ACHN (cell line): Measurements from ENCODE around the gene CD151.

Experiments
- DNase-seq: peaks from one replicate; pipeline ENCODE4 v3.0.0-alpha.2; 2015
- in situ Hi-C: cut with HindIII; loops from 2 replicates; pipeline ENCODE4 v1.10.0; 2017; ENCODE audit warnings: low sequenced_read_pairs, low pct_ligation_motif_present, low pct_unique_long_range_greater_than_20kb

The CD151 gene

DNA sequence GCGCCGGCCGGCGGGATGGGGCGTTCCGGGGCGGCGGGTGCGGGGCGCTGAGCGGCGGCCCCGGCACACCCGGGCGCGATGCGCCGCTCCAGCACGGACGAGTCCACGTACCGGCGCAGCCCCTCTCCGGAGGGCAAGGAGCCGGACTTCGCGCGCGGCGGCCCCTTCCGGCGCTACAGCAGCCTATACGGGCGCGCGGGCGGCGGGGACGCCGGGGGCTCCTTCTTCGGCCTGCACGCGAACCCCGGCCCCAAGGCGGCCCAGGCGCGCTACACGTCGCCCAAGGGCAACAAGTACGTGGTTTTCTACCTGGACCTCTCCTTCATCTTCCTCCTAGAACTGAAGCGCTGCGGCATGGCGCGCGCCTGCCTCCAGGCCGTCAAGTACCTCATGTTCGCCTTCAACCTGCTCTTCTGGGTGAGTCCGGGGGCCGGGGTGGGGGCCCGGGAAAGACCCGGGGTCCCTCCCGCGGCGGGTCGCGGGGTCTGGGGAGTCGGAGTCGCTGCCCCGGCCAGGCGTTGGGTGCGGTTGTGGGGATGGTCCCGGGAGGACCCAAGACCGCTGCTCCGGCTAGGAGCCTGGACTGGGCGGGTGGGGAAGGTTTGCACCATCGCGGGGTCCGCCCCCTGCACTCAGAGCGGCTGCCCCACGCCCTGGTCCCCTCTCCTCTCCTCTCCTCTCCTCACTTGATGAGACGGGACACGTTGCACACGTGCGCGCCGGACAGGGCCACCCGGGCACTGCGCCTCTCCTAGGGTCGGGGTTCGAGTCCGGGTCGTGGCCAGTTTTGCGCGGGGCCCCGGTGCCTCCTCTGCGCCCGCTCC lies 17.4 kb downstream of the CD151 start:
- no peak for DNase-seq
- in situ Hi-C loops = no loop called here

DNA sequence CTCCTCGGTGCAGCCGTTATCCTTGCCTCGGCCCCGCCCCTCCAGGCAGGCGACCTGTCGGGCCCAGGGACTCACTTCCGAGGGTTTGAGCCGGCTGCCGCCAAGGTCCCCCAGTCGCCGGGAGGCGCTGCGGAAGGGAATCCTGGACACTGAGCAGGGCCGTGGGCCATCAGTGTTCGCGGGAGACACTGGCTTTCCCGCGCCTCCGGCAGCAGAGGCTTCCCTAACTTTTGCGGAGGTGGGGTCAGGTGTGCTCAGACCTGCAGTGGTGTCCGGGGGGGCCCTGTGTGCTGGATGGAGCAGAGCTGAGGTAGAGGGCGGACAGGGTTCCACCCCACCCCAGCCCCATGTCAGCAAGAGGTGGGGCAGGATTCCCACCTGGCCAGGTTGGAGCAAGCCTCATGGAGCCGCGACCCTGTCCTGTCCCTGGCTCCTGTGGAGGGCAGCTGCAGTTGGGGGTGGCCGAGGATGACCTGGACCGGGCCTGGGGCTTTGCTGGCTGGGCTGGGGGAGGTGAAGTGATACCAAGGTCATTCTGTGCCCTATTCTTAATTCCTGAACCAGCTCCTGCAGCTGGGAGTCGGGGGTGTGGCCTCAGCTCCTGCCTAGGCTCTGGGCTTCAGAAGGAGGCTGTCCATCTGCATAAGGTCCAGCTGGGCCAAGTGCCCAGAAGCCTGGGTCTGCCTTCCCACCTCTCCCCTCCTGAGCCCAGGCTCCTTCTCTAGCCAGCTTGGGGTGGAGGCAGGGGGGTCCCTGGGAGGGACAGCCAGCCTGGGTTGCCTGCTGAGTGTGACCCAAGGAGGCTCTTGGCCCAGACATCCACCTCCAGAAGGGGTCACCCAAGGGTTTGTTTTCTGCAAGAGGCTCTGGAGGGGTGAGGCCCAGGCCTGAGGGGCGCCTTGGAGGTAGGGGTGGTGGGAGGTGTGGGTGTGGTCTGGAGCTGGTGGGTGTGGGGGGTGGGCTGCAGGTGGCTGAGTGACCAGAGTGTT lies 18.3 kb downstream of the CD151 start:
- in situ Hi-C loops = no loop called here
- no peak for DNase-seq

DNA sequence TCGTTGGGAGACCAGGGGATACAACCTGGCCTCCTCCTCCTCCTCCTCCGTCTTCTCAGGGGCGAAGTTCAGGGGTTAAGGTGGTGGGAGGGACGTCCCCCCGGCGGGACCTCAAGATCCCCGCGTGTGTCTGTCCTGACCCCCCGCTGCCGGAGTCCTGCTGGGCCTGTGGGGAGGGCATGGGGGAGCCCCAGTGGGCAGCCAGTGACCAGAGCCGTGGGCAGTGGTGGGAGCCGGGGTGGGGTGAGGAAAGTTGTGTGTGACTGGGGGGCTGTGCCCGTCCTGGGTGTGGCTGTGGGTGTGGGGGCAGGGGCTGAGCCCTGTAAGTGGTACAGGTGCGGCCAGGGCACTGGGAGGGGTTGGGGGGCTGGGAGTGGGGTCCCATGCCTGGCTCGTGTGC lies 20.0 kb downstream of the CD151 start:
- no peak for DNase-seq
- in situ Hi-C loops = no loop called here

DNA sequence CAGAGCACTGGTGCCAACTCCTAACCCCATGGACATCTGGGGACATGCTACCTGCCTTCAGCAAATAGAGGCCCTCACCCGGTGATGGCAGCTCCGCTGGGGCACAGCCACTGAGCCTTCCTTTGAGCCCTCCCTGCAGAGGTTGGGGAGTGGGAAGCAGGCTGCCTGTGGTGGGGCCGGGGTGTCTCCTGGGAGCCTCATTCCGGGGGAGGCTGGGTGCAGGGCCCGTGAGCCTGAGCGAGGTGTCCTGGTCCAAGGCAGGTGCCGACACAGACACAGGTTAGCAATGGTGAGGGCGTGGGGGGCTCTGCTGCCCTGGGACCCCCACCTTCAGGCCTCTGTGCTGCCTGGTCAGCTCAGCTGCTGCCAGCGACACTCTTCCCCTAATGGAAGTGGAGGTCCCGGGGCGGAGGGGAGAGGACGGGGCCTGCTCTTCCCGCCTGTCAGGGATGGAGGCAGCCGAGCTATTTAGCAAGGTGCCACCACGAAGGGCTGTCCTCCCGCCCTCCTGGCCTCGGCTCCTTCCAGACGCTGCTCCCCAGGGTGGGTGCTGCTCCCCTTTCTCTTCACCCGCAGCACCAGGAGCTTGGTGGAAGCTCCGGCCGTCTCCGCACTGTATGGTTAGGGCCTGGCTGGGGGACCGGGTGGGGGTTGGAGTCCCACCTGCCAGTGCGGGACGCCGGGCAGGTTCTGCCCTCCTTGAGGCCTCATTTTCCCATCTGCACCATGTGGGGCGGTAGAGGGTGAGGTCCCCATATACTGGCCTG lies 21.1 kb downstream of the CD151 start:
- no peak for DNase-seq
- in situ Hi-C loops = no loop called here

DNA sequence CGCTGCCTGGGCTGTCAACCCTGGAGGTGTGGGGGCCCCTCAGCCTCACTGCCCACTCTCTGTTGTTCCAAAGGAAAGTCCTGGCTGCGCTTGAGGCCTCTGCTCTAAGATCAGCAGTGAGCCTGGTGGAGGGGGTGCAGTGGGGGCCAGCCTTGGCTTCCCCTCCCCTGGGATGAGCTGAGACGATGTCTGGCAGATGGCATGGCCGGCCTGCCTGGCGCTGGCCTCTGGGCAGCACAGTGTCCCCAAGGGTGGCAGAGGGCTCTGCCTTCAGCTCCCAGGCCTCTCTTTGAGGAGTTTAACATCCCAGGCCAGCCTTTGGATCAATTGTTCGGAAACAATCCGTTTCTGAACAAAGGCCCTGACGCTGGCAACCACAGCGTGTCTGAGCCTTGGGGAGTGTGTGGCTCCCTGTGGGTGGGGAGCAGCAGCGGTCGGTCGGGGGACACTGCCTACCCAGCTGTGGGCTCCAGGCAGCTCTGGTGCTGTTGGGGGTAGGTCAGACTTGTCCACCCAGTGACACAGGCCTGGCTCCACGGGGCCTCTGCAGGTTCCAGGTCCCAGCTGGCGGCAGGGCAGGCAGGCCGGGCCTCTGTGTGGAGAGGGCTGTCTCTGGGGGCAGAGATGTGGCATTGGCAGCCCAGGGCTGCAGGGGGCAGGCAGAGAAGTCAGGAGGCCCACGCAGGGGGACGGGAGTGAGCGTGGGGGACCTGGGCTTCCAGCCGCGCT lies 22.0 kb downstream of the CD151 start:
- in situ Hi-C loops = no loop called here
- no peak for DNase-seq

DNA sequence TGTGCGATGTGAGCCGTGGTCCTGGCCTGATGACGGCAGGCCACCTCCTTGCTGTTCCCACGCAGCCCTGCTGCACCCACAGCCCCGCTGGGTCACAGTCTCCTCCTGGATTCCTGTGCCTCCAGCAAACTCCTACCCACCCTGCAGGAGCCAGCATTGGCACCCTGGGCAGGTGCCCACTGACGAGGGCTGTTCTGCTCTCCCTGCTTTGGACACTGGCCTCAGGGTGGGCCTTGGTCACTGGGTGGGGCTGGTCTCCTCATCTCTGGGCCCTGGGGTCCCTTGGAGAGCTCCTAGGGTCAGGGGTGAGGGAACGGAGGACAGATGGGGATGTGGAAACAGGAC lies 22.6 kb downstream of the CD151 start:
- DNase-seq = no peak
- in situ Hi-C loops = no loop called here

DNA sequence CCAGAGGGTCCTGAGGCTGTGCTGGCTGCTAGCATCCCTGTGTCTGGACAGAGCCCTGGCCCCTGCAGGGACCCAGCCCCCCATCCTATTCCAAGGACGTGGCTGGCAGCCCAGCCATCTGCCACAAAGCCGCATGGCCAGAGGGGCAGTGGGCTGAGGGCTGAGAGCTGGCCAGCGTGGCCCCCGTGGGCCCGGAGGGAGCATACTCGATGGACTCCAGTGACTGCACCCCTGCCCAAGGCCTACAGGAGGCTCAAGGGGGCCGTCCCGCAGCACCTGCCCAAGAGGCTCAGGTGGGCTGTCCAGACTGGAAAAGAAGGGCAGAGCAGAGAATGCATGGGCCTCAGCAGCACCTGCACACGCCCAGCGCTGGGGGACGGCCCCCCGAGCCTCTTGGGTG lies 23.0 kb downstream of the CD151 start:
- DNase-seq = no peak
- in situ Hi-C loops = no loop called here

DNA sequence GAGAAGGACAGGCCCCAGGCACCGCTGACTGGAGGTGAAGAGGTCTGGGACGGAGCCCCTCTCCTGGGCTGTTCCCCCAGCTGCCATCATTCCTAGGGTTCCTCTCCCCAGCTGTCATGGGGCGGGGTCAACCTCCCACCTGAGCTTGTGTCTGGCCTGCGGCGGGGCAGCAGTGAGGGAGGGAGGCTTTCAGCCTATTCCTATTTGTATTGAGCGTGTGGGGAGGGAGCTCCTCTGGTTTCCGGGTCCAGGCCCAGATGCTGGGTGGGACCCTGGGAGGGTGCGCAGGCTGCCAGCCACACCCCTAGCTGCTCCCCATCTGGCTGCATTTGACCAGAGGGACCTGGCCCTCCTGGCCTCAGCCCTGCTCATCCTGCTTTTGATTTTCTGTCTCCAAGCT lies 23.6 kb downstream of the CD151 start:
- no peak for DNase-seq
- in situ Hi-C loops = no loop called here

DNA sequence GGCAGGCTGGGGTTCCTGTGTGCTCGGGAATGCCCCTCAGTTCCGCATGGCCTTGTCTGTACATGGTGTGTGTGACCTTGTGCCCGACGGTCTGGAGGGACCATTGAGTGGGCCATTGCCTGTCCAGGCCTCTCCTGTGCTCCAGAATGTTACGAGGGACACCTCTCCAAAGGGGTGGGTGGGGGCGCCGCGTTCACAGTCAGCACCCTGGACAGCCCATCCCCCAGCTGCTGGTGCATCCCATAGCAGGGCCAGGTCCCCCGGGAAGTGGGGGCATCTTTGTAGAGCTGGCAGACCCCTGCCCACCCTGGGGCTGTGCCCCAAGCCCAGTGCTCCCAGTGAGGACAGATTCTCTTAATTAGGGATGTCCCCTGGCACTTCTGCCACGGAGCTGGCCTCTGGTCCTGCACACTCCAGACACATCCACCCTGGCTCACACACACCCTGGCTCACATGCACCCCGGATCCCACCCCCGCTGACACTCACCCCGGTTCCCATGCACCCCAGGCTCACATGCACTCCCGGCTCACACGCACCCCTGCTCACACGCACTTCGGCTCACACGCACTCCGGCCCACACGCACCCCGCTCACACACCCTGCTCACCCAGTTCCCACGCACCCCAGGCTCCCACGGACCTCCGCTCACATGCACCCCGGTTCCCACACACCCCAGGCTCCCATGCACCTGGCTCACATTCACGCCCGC lies 25.5 kb downstream of the CD151 start:
- in situ Hi-C loops = no loop called here
- DNase-seq = no peak

DNA sequence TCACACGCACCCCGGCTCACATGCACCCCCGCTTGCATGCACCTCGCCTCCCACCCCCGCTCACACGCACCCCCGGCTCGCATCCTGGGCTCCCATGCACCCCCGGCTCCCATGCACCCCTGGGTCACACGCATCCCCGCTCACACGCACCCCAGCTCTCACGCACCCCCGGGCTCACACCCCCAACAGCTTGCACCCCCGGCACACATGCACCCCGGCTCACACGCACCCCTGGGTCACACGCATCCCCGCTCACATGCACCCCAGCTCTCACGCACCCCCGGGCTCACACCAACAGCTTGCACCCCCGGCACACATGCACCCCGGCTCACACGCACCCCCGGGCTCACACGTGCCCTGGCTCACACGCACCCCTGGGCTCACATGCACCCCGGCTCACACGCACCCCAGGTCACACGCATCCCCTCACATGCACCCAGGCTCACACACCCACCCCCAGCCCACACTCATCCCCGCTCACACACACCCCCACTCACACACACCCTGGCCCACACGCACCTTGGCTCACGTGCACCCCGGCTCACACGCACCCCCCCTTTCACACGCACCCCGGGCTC lies 26.1 kb downstream of the CD151 start:
- in situ Hi-C loops = no loop called here
- DNase-seq = no peak

DNA sequence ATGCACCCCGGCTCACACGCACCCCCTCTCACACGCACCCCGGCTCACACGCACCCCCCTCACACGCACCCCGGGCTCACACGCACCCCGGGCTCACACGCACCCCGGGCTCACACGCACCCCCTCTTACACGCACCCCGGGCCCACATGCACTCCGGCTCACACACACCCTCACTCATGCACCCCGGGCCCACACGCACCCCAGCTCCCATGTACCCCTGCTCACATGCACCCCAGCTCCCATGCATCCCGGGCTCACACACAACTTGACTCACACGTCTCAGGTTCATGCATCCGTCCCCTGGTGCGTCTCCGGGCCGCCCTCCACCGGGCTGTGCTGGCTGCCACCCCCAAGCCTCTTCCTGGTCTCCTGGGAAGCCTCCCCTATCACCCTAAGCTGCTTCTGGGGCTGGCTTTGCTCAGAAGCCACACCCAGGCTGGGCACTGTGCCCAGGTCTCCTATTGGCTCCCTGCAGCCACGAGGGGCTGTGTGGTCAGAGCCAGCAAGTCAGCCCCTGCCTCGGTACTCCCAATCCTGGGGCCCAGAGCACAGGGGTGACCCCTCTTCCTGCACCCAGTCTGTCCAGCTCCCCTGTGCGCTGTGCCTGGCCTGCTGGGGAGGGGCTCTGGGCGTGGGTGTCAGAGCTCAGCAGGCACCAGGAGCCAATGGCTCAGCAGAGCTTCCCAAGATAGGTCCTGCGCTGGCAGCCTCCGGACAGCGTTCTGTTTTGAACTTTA lies 26.8 kb downstream of the CD151 start:
- in situ Hi-C loops = no loop called here
- DNase-seq = no peak

DNA sequence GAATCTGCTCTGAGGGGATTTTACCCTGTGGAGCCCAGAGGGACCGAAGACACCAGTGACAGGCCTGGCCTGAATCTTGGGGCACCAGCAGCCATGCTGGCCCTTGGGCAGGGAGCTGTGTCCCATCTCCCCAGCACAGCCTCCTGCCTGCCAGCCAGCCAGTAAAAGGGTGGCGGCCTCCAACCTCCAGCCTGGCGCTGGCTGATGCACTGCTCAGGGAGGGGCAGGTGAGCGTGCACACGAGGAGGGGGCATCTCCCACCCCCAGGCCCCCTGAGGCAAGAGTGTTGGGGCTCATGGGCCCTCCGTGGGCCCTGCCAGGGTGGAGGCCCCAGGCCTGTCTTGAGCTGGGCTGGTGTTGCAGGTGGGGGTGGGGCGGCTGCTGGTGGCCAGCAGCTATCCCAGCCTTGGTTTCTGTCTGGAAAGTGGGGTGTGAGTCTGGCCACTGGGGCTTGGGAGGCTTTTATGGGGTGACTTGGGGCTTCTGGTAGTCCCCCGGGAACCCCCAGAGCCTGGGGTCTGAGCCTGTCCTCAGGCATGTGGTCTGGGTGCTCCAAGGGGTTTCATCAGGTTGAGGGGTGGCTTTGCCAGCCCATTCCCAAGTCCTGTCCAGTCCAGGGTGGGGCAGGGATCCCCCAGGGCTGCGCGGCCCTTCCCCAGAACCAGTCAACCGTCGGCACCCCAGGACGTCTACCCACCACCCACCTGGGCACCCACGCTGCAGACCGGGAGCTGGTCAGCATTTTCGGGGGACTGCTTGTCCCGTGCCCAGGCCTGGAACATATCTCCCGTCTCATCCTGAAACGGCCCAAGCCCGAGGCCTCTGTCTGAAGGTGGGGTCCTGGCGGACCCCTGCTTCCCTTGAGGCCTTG lies 27.7 kb downstream of the CD151 start:
- no peak for DNase-seq
- in situ Hi-C loops = no loop called here

DNA sequence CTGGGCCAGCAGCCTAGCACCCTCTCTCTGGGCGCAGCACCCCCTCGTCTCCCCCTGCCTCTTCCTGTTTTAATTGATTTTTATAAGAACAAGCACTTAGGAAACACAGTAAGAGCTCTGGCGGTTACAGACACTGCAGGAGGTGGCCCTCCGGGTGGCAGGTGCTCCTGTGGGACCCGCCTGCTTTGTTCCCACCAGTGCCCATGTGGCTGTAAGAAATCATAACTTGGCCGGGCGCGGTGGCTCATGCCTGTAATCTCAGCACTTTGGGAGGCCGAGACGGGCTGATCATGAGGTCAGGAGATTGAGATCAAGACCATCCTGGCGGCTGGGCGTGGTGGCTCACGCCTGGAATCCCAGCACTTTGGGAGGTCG lies 28.3 kb downstream of the CD151 start:
- DNase-seq = no peak
- in situ Hi-C loops = no loop called here

DNA sequence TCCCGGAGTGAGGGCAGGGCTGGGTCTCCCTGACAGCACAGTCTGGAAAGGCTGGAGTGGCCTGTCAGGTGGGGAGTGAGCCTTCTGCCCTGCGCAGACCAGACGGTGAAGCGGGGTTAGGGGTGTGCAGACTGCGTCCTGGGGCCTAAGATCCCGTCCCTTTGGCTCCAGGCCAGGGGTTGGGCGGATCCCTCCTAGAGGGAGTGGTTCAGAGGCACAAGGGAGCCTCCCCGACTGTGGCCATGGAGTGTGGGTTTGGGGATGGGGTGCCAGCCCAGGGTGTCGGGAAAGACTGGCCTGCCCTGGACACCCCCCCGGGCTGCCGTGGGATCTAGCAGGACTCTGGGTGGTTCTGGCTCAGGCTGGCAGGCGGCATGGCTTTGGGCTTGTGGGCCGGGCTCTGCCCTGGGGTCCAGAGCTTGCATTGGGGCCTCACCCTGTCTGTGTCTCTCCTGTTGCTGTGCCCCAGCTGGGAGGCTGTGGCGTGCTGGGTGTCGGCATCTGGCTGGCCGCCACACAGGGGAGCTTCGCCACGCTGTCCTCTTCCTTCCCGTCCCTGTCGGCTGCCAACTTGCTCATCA lies 29.4 kb downstream of the CD151 start:
- no peak for DNase-seq
- in situ Hi-C loops = no loop called here

DNA sequence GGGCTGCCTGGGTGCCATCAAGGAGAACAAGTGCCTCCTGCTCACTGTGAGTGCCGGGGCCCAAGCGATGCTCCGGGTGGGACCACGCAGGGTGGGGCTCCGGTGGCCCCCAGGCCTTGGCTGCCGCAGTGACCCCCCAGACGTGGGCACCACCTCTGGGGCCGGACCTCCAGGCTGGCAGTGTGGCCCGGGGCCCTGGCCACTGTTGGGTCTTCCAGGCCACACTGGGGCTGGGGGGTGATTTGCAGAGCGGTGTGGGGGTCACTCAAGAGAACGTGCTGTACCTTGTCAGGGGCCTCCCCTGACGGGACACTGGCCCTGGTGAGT lies 29.9 kb downstream of the CD151 start:
- in situ Hi-C loops = no loop called here
- no peak for DNase-seq
